Upper lobe of right lung (tissue), 1 donor: Measurements from ENCODE around the gene CSGALNACT2. TPM values are rescaled to one million over a fixed set of nuclear protein-coding genes. Genes with fewer than 3 reads are reported as not detected.
A peak's percentile ranks its signal among the peaks of the same experiment; 100 is the strongest.
"Not testable (repeated sequence)": the region's sequence is repeated elsewhere in the genome, so short reads cannot be mapped to it uniquely, and the experiment has no call there.

Experiments used
- ATAC-seq: fragments of 200-7000 bp; cut with Tn5 transposase; one replicate; pipeline ENCODE4 v1.9.1; 2020; ENCODE audit warnings: mild to moderate bottlenecking, moderate library complexity
- DNase-seq: peaks from one replicate; pipeline ENCODE4 v3.0.0-alpha.2; 2020
- H3K27ac ChIP-seq: fragments of 200-600 bp; one replicate; pipeline ENCODE4 v1.8.0; 2022
- H3K27me3 ChIP-seq: fragments of 200-600 bp; one replicate; pipeline ENCODE4 v1.8.0; 2022; ENCODE audit warnings: mild to moderate bottlenecking
- H3K36me3 ChIP-seq: fragments of 200-600 bp; one replicate; pipeline ENCODE4 v1.8.0; 2022
- H3K4me1 ChIP-seq: fragments of 200-600 bp; one replicate; pipeline ENCODE4 v1.8.0; 2022
- H3K4me3 ChIP-seq: fragments of 200-600 bp; one replicate; pipeline ENCODE4 v1.8.0; 2022; ENCODE audit warnings: mild to moderate bottlenecking
- H3K9me3 ChIP-seq: fragments of 200-600 bp; one replicate; pipeline ENCODE4 v1.8.0; 2022
- CTCF ChIP-seq: fragments of 200-600 bp; IDR thresholded peaks from one replicate; pipeline ENCODE4 v1.8.0; 2022; ENCODE audit warnings: antibody characterized with exemption
- intact Hi-C: fragments of 100-400 bp; cut with DNase I; formaldehyde crosslinking; loops from one replicate; pipeline ENCODE4 v1.11.0; 2022
- total RNA-seq: library from RNA; stranded (reverse); fragmentation: NEBNext Ultra II Directional; extraction: Animal tissue kit (Norgen Biotek cat#: 25700); gene quantifications from one replicate; pipeline ENCODE4 v1.2.1, GENCODE V29; 2021
- donor health status: DM: no; HTN: yes; CAD: no; lungs with severe emphysema.

Gene CSGALNACT2
- total RNA-seq, 1 donor from 2014 or later, result 40.8 TPM

DNA sequence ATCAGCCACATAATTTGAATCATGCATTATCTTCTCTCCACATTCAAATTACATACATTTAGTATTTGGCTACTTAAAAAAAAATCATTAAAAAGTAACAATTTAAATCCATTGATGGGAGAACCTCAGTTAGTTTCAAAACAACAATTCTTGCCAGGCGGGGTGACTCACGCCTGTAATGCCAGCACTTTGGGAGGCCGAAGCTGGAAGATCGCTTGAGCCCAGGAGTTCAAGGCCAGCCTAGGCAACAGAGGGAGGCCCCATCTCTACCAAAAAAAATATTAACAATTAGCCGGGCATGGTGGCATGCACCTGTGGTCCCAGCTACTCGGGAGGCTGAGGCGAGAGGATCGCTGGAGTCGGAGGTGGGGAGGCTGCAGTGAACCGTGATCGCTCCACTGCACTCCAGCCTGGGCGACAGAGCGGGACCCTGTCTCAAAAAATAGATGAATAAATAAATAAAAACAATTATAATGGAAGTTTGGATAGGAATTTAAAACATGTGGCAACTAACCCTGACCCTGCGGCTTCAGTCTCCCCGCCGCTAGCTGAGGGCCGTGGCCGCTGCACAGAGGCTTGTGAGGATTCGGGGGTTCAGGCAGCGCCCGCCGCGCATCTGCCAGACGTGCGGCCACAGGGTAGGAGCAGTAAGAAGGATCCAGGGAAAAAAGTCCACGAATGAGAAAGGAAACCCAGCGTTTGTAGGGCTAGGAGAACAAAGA is 1.1 kb upstream of the CSGALNACT2 start:
- Histone ChIP-seq H3K27ac (peak overlapping the region; percentile 95), H3K9me3 (no peaks in the 10 kb centered on the region), H3K4me1 (peaks cover 39% of the 10 kb centered on the region), H3K36me3 (no peaks in the 10 kb centered on the region), H3K27me3 (no peaks in the 10 kb centered on the region), H3K4me3 (peak overlapping the region; percentile 98)
- no peak for ATAC-seq
- intact Hi-C loops, result no loop called here
- DNase-seq, result no peak
- no peak for TF ChIP-seq CTCF

DNA sequence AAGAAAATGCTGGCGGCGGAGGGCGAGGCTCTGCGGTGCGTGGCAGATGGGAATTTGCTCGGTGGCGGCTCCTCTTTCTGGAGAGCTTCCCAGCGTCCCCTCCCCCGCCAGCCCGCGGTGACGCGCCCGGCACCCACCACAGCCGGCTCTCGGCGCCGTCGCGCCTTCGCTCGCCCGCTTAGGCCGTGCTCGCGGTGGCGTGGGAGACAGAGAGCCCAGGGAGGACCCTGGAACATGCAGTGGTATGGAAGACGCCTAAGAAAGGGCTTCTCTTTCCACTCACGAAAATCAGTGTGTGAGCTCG is 576 bp upstream of the CSGALNACT2 start:
- Histone ChIP-seq H3K27ac (peak overlapping the region; percentile 95), H3K4me1 (peaks cover 44% of the 10 kb centered on the region), H3K27me3 (no peaks in the 10 kb centered on the region), H3K9me3 (no peaks in the 10 kb centered on the region), H3K36me3 (no peaks in the 10 kb centered on the region), H3K4me3 (peak overlapping the region; percentile 98)
- ATAC-seq (peak; percentile 60), DNase-seq (peak; percentile 81)
- intact Hi-C loops, result no loop called here
- TF ChIP-seq CTCF, result no peak

DNA sequence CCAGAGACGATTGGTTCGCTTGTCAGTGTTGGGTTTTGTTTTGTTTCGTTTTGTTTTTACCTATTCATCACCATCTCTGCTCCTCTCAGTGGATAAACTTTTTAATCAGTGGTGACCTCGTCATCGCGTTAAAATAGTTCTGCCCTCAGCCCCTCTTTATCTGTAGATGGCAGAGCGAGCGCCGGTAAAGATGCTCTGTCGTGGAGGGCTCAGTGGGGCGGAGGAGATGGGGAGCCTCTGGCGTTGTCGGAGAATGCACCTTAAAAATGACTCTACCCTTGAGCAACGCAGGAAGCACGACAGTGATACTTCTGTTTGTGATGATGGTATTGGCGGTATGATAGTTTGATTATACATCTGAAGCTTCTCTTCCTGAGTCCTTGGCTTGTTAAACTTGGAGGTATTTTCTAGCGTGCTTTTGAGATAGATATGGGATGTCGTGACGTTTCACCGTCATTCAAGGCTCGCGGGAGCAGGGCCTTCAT is 554 bp downstream of the CSGALNACT2 start:
- intact Hi-C loops, result no loop called here
- peaks cover 52% of the 10 kb centered on the region for H3K4me1 ChIP-seq
- no peaks in the 10 kb centered on the region for H3K9me3 ChIP-seq
- peak overlapping the region; percentile 98 for H3K4me3 ChIP-seq
- no peak for DNase-seq
- no peaks in the 10 kb centered on the region for H3K36me3 ChIP-seq
- peak overlapping the region; percentile 95 for H3K27ac ChIP-seq
- TF ChIP-seq CTCF, result no peak
- H3K27me3 ChIP-seq, result no peaks in the 10 kb centered on the region
- ATAC-seq, result peak; percentile 37

GRCh38 chr10:43141421-43141820 is 3.2 kb downstream of the CSGALNACT2 start:
- intact Hi-C loops, result no loop called here
- ATAC-seq, result no peak
- no peak for TF ChIP-seq CTCF
- no peak for DNase-seq
- H3K36me3 ChIP-seq, result no peaks in the 10 kb centered on the region
- peaks cover 70% of the 10 kb centered on the region for H3K4me1 ChIP-seq
- H3K27me3 ChIP-seq, result no peaks in the 10 kb centered on the region
- H3K9me3 ChIP-seq, result no peaks in the 10 kb centered on the region
- no peak overlapping the region for H3K27ac ChIP-seq
- H3K4me3 ChIP-seq, result no peak overlapping the region

DNA sequence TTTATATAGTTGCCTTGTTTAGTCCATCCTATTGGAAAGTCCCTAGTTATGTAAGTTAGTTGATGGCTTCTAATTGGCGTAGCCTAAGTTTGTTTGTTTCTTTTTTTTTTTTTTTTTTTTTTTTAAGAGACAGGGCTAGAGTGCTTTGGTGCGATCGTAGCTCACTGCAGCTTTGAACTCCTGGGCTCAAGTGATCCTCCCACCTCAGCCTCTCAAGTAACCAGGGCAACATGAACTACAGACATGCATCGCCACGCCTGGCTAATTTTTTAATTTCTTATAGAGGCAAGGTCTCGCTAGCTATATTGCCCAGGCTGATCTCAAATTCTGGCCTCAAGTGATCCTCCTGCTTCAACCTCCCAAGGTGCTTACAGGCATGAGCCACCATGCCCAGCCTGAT is 7.1 kb downstream of the CSGALNACT2 start:
- H3K27me3 ChIP-seq, result no peaks in the 10 kb centered on the region
- H3K36me3 ChIP-seq, result no peaks in the 10 kb centered on the region
- peak overlapping the region; percentile 5 for H3K27ac ChIP-seq
- H3K4me1 ChIP-seq, result peaks cover 47% of the 10 kb centered on the region
- H3K4me3 ChIP-seq, result no peak overlapping the region
- DNase-seq (no peak), ATAC-seq (no peak)
- no peaks in the 10 kb centered on the region for H3K9me3 ChIP-seq
- TF ChIP-seq CTCF, result no peak
- intact Hi-C loops, result no loop called here

DNA sequence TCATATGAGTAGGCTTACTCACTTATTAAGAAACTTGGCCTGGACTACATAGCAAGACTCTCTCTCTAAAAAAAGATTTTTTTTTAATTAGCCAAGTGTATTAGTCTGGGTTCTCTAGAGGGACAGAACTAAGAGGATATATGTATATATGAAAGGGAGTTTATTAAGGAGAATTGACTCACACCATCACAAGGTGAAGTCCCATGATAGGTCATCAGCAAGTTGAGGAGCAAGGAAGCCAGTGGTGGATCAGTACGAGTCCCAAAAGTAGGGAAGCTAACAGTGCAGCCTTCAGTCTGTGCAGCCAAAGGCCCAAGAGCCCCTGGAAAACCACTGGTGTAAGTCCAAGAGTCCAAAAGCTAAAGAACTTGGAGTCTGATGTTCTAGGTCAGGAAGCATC is 7.7 kb downstream of the CSGALNACT2 start:
- intact Hi-C loops, H3K9me3 ChIP-seq, DNase-seq, H3K4me3 ChIP-seq, H3K27me3 ChIP-seq, ATAC-seq, H3K36me3 ChIP-seq: not testable (repeated sequence)
- Histone ChIP-seq H3K27ac (peak overlapping the region; percentile 5), H3K4me1 (peaks cover 42% of the 10 kb centered on the region)
